ENCODE measurements around the gene SUCLA2. TPM values are rescaled to one million over a fixed set of nuclear protein-coding genes. Genes with fewer than 3 reads are reported as not detected.

SUCLA2 gene
- 39.5 and 43.8 TPM in 2 replicates for total RNA-seq

GRCh38 chr13:48001114-48001881 lies at the start of gene SUCLA2:
Gene SUCLA2 (minus strand): TSS chr13:48001273. CDS start chr13:48001269, 4 bp downstream.

GRCh38 chr13:48037346-48038173 lies 36.5 kb upstream of the SUCLA2 start, which contains the start of gene NUDT15:
Gene NUDT15 (plus strand): TSS chr13:48037726. CDS start chr13:48037747, 21 bp downstream.

Other genes with a start within 250 kb of the SUCLA2 start
- gene NUDT15, start 36.5 kb upstream of the SUCLA2 start, total RNA-seq: 25.6 and 42.1 TPM in 2 replicates
- 23.3 and 26.5 TPM in 2 replicates for gene MED4, start 93.8 kb upstream of the SUCLA2 start, total RNA-seq
- 149 and 185 TPM in 2 replicates for gene ITM2B, start 231.9 kb upstream of the SUCLA2 start, total RNA-seq